HG03064 (cell line): ENCODE data around the gene GSKIP.
A peak's percentile ranks its signal among the peaks of the same experiment; 100 is the strongest.
"Not testable (repeated sequence)": the region's sequence is repeated elsewhere in the genome, so short reads cannot be mapped to it uniquely, and the experiment has no call there.

Experiments
- ATAC-seq: cut with Tn5 transposase; IDR thresholded peaks from one replicate; pipeline ENCODE4 v1.9.1; 2021; ENCODE audit warnings: low read depth; ENCODE audit not compliant: unreplicated experiment

The GSKIP gene

DNA sequence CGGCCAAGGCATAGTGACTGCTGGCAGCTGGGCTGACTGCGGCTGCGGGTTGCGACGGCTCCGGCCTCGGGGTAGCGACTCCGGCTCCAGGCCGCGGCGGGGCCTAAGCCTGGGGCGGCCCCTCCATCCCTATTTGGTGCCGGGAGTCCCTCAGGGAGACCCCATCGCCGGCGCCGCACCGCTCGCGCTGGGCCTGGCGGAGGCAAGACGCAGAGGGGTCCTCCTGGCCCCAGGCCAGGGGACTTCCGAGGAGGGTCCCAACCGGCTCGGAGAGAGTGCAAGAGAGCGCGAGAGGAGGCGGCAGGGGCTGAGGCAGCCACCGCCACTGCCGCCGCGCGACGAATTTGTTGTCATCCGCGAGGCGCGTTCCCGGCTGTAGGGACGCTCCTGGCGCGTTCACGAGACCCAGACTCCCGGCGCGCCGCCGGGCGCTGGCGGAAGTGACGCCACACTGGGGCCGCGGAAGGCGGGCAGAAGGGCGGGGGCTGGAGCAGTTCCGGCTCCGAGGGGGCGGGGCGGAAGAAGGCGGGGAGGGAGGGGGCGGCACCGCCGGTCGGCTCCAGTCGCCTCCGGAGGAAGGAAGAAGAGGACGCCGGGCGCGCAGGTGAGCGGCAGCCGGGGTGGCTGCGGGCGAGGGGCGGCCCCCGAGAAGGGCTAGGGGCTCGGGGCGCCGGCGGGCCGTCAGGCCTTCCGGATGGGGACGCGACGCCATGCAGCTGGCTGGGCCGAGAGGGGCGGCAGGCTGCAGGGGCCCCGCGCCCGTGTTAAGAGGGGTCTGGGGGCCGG lies at the start of gene GSKIP, which contains the start of gene ATG2B:
Gene GSKIP, plus strand, starts transcription at position 562 of the 786 bp plus-strand sequence. CDS start 18,722 bp downstream, outside the sequence.
Gene ATG2B, minus strand, starts transcription at position 377 of the 786 bp plus-strand sequence. Its CDS starts 365 bp downstream, at position 12.
- ATAC-seq = peak; percentile 62

- no peak for ATAC-seq
Observed at GRCh38 chr14:96316087-96316486, 47.2 kb upstream of the GSKIP start.

- ATAC-seq = no peak
Observed at GRCh38 chr14:96318836-96319235, 44.5 kb upstream of the GSKIP start.

- ATAC-seq = no peak
Observed at GRCh38 chr14:96320605-96321004, 42.7 kb upstream of the GSKIP start.

- no peak for ATAC-seq
Observed at GRCh38 chr14:96324219-96324618, 39.1 kb upstream of the GSKIP start.

GRCh38 chr14:96338551-96338950 lies 24.8 kb upstream of the GSKIP start:
- no peak for ATAC-seq

DNA sequence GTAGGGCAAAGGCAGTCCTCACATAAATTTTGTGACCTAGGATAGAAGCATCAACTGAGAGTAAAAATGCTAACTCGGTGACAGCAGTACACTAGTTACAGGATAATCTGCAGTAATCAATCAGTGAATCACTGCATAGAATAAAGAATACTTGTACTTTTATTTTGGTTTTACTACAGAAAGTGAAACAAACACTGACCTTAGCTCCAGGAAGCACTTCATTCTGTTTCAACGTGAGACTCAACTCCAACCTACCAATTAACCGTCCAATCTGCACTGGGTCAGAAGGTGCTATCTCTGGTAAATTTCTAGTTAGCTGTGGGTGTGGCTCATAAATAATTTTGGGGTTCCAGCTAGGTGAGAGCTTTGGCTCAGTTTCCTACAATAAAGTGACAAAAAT lies 22.0 kb upstream of the GSKIP start:
- ATAC-seq = no peak

- ATAC-seq = no peak
Observed at GRCh38 chr14:96345669-96346068, 17.7 kb upstream of the GSKIP start.

DNA sequence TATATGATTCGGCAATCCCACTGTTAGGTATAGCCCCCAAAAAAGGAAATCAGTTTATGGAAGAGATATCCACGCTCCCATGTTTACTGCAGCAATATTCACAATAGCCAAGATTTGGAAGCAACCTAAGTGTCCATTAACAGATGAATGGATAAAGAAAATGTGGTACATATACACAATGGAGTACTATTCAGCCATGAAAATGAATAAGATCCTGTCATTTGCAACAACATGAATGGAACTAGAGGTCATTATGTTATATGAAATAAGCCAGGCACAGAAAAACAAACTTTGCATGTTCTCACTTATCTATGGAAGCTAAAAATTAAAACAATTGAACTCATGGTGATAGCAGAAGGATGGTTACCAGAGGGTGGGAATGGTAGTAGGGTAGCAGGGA lies 15.4 kb upstream of the GSKIP start:
- ATAC-seq = not testable (repeated sequence)

- ATAC-seq = no peak
Observed at GRCh38 chr14:96349286-96350075, 13.8 kb upstream of the GSKIP start.

- no peak for ATAC-seq
Observed at GRCh38 chr14:96351986-96352385, 11.3 kb upstream of the GSKIP start.

- ATAC-seq = no peak
Observed at GRCh38 chr14:96352708-96353107, 10.6 kb upstream of the GSKIP start.

GRCh38 chr14:96354246-96354645 lies 9.1 kb upstream of the GSKIP start:
- ATAC-seq = no peak

GRCh38 chr14:96357216-96357615 lies 6.1 kb upstream of the GSKIP start:
- ATAC-seq = no peak

GRCh38 chr14:96359959-96360358 lies 3.4 kb upstream of the GSKIP start:
- no peak for ATAC-seq

GRCh38 chr14:96362071-96362964 lies 1.0 kb upstream of the GSKIP start:
- peak; percentile 11 for ATAC-seq

GRCh38 chr14:96363751-96364336 lies 518 bp downstream of the GSKIP start:
- peak; percentile 18 for ATAC-seq

DNA sequence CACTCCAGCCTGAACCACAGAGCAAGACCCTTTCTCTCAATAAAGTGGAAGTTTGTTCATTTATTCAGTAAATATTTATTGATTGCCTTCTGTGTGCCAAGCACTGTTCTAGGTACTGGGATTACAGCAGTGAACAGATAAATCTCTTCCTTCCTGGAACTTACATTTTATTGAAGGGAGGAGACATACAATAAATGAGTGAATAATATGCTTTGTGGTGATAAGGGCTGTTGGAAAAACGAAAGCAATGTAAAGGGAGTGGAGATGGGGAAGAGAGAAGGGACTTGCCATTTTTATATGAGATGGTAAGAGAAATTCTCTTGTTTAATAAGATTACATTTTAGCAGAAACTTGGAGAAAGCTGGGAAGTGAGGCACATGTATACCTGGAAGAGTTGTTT lies 1.6 kb downstream of the GSKIP start:
- no peak for ATAC-seq

GRCh38 chr14:96368534-96368933 lies 5.2 kb downstream of the GSKIP start:
- ATAC-seq = no peak

- no peak for ATAC-seq
Observed at GRCh38 chr14:96370528-96370927, 7.2 kb downstream of the GSKIP start.
